CD4-positive, alpha-beta T cell (primary cell): ENCODE results near the gene PAPPA. TPM values are rescaled to one million over a fixed set of nuclear protein-coding genes. Genes with fewer than 3 reads are reported as not detected.

Experiments
- ATAC-seq: fragments of 200-7000 bp; cut with Tn5 transposase; one replicate; pipeline ENCODE4 v1.10.0; 2022; ENCODE audit warnings: mild to moderate bottlenecking; ENCODE audit not compliant: poor library complexity
- CTCF ChIA-PET: fragments of 350-600 bp; sonication (Branson Sonifier 250); formaldehyde crosslinking; loops from one replicate; lab custom pipeline; 2021; ENCODE audit warnings: antibody characterized with exemption, inconsistent platforms; lab: Charles Lee
- POLR2A ChIA-PET: fragments of 350-600 bp; sonication (Branson Sonifier 250); formaldehyde crosslinking; loops from one replicate; lab custom pipeline; 2021; ENCODE audit warnings: antibody characterized with exemption, inconsistent platforms; lab: Charles Lee
- DNase-seq, 14 experiments: peaks; one replicate each; pipeline ENCODE4 v3.0.0-alpha.2; 2013 to 2020; ENCODE audit warnings: mixed read lengths in 2 of 14
- H3K27ac ChIP-seq, 2 donors: one replicate each; pipeline versions ENCODE4 v1.5.1 to v1.7.0; 2013; ENCODE audit warnings: low read length in 2 of 2, low read depth in 1 of 2, mild to moderate bottlenecking in 1 of 2
- H3K27me3 ChIP-seq, 2 experiments: 1 replicate in 1 of 2; 2 replicates in 1 of 2; pipeline versions ENCODE4 v1.6.1 to v1.7.0; 2013; ENCODE audit warnings: low read length in 2 of 2, control low read depth in 1 of 2, mild to moderate bottlenecking in 1 of 2, moderate library complexity in 1 of 2; ENCODE audit not compliant: insufficient read depth in 2 of 2, control insufficient read depth in 1 of 2
- H3K36me3 ChIP-seq: one replicate; pipeline ENCODE4 v1.6.1; 2013; ENCODE audit warnings: low read length, control low read depth; ENCODE audit not compliant: insufficient read depth
- H3K4me1 ChIP-seq: one replicate; pipeline ENCODE4 v1.6.1; 2013; ENCODE audit warnings: low read length, control low read depth; ENCODE audit not compliant: insufficient read depth
- H3K4me3 ChIP-seq: one replicate; pipeline ENCODE4 v1.5.1; 2013; ENCODE audit warnings: mild to moderate bottlenecking, low read length, moderate library complexity
- H3K9me3 ChIP-seq, 2 experiments: 1 replicate in 1 of 2; 2 replicates in 1 of 2; pipeline versions ENCODE4 v1.6.1 to v1.7.0; 2013; ENCODE audit warnings: low read length in 2 of 2, mild to moderate bottlenecking in 2 of 2, control low read depth in 1 of 2, moderate library complexity in 1 of 2; ENCODE audit not compliant: control insufficient read depth in 1 of 2, insufficient read depth in 1 of 2
- H3K27ac Mint-ChIP-seq: one replicate; pipeline ENCODE4 v1.8.0; 2020; ENCODE audit warnings: mixed read lengths
- H3K27me3 Mint-ChIP-seq: one replicate; pipeline ENCODE4 v1.8.0; 2021; ENCODE audit warnings: mixed read lengths
- H3K36me3 Mint-ChIP-seq: one replicate; pipeline ENCODE4 v1.8.0; 2021; ENCODE audit warnings: low read depth, mixed read lengths
- H3K4me1 Mint-ChIP-seq: one replicate; pipeline ENCODE4 v1.8.0; 2021; ENCODE audit warnings: low read depth, mixed read lengths
- H3K4me3 Mint-ChIP-seq: one replicate; pipeline ENCODE4 v1.8.0; 2020; ENCODE audit warnings: mild to moderate bottlenecking, mixed read lengths
- H3K9me3 Mint-ChIP-seq: one replicate; pipeline ENCODE4 v1.8.0; 2020; ENCODE audit warnings: mixed read lengths
- intact Hi-C, 2 experiments: fragments of 100-400 bp; cut with DNase I in 1 of 2; cut with micrococcal nuclease in 1 of 2; formaldehyde crosslinking; loops; one replicate each; pipeline versions ENCODE4 v1.15.1 to v1.9.0; 2023 to 2025; cut with DNase I, micrococcal nuclease
- total RNA-seq, 174 experiments: library from RNA in 2 of 174; stranded (reverse) in 2 of 174; gene quantifications; one replicate each; pipeline ENCODE4 v1.2.3 and lab custom pipeline; 2021 to 2026
- TF ChIP-seq, protein P1 (sequence below): fragments of 200-600 bp; IDR thresholded peaks from one replicate; pipeline ENCODE4 v1.8.0; 2022; ENCODE audit warnings: antibody characterized with exemption, mild to moderate bottlenecking

Gene PAPPA
- total RNA-seq, 2 experiments from 2014 or later, result 0.03 TPM; not detected in 1

- H3K4me1 ChIP-seq, result no peaks in the 10 kb centered on the region
- CTCF ChIA-PET, result no interaction called here
- H3K9me3 Mint-ChIP-seq, result peaks cover 2% of the 10 kb centered on the region
- POLR2A ChIA-PET, result no interaction called here
- intact Hi-C loops, result no loop called here
- TF ChIP-seq, protein P1, sequence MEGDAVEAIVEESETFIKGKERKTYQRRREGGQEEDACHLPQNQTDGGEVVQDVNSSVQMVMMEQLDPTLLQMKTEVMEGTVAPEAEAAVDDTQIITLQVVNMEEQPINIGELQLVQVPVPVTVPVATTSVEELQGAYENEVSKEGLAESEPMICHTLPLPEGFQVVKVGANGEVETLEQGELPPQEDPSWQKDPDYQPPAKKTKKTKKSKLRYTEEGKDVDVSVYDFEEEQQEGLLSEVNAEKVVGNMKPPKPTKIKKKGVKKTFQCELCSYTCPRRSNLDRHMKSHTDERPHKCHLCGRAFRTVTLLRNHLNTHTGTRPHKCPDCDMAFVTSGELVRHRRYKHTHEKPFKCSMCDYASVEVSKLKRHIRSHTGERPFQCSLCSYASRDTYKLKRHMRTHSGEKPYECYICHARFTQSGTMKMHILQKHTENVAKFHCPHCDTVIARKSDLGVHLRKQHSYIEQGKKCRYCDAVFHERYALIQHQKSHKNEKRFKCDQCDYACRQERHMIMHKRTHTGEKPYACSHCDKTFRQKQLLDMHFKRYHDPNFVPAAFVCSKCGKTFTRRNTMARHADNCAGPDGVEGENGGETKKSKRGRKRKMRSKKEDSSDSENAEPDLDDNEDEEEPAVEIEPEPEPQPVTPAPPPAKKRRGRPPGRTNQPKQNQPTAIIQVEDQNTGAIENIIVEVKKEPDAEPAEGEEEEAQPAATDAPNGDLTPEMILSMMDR, result no peak
- H3K27me3 Mint-ChIP-seq, result no peaks in the 10 kb centered on the region
- H3K4me3 ChIP-seq, result no peak overlapping the region
- no peaks in the 10 kb centered on the region for H3K27me3 ChIP-seq
- no peak overlapping the region for H3K4me3 Mint-ChIP-seq
- H3K36me3 ChIP-seq, result no peaks in the 10 kb centered on the region
- no peaks in the 10 kb centered on the region for H3K4me1 Mint-ChIP-seq
- DNase-seq (no peak), ATAC-seq (no peak)
- no peak overlapping the region for H3K27ac ChIP-seq
- no peaks in the 10 kb centered on the region for H3K36me3 Mint-ChIP-seq
- H3K27ac Mint-ChIP-seq, result no peak overlapping the region
- no peaks in the 10 kb centered on the region for H3K9me3 ChIP-seq
Measured at GRCh38 chr9:116391306-116391900, 237.8 kb downstream of the PAPPA start.

- TF ChIP-seq, protein P1, result no peak
- Mint-ChIP-seq H3K27me3 (no peaks in the 10 kb centered on the region), H3K36me3 (no peaks in the 10 kb centered on the region), H3K9me3 (peaks cover 2% of the 10 kb centered on the region), H3K4me1 (no peaks in the 10 kb centered on the region), H3K4me3 (no peak overlapping the region), H3K27ac (no peak overlapping the region)
- Histone ChIP-seq H3K9me3 (no peaks in the 10 kb centered on the region), H3K4me3 (no peak overlapping the region), H3K4me1 (no peaks in the 10 kb centered on the region), H3K27me3 (no peaks in the 10 kb centered on the region), H3K36me3 (no peaks in the 10 kb centered on the region), H3K27ac (no peak overlapping the region)
- ATAC-seq (no peak), DNase-seq (no peak)
- intact Hi-C loops, result no loop called here
- ChIA-PET CTCF (no interaction called here), POLR2A (no interaction called here)
Measured at GRCh38 chr9:116393198-116393597, 239.6 kb downstream of the PAPPA start.

DNA sequence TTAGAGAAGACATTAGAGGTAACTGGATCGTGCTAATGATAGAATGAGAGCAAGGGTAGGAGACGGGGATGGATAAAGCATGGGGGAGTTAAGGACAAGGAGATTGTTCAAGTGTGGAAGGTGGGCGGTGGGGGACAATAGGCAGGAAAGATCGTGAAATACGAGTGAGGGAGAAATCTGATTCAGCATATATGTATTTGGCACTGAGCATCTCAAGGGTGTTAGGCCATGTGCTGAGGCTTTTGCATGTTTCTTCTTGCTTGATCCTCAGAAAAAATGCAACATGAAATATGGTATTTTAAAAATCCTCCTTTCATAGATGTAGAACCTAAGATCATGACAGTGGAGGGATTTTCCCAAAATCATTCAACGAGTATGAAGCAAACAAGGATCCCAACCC is 240.5 kb downstream of the PAPPA start:
- intact Hi-C loops, result no loop called here
- TF ChIP-seq, protein P1, result no peak
- DNase-seq (no peak), ATAC-seq (no peak)
- H3K27me3 Mint-ChIP-seq, result no peaks in the 10 kb centered on the region
- ChIA-PET CTCF (no interaction called here), POLR2A (no interaction called here)
- Histone ChIP-seq H3K27me3 (no peaks in the 10 kb centered on the region), H3K9me3 (no peaks in the 10 kb centered on the region), H3K36me3 (no peaks in the 10 kb centered on the region), H3K4me1 (no peaks in the 10 kb centered on the region), H3K27ac (no peak overlapping the region), H3K4me3 (no peak overlapping the region)
- no peak overlapping the region for H3K27ac Mint-ChIP-seq
- H3K36me3 Mint-ChIP-seq, result no peaks in the 10 kb centered on the region
- H3K4me1 Mint-ChIP-seq, result no peaks in the 10 kb centered on the region
- H3K9me3 Mint-ChIP-seq, result peaks cover 2% of the 10 kb centered on the region
- H3K4me3 Mint-ChIP-seq, result no peak overlapping the region
